ENCODE measurements around the gene UTF1.

DNA sequence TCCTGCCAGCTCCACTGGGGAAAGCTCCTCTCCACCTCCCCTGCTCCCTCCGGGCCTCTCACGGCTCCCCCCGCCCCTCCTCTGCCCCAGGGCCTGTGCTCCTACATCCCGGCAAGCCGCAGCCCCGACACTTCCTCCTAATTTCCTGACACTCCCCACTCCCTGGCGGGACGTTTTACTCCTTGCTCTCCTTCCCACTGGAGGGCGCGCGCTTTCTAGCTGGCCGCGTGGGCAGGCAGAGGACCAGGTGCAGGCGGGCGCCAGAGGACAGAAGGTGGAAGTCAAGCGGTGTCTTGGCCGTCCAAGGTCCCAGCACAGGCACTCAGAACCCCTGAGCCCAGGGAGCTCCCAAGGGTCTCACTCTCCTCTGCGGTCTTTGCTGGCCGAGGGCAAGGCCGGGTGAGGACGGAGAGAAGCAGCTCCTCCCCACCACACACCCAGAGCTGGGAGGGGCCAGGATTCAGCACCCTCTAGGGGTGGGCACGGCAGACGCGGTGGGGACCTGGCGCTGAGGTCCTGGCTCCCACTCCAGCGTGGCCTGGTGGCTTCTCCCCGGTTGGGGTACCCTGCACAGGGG is 27.6 kb downstream of the UTF1 start:
- TF ChIP-seq, protein P1, sequence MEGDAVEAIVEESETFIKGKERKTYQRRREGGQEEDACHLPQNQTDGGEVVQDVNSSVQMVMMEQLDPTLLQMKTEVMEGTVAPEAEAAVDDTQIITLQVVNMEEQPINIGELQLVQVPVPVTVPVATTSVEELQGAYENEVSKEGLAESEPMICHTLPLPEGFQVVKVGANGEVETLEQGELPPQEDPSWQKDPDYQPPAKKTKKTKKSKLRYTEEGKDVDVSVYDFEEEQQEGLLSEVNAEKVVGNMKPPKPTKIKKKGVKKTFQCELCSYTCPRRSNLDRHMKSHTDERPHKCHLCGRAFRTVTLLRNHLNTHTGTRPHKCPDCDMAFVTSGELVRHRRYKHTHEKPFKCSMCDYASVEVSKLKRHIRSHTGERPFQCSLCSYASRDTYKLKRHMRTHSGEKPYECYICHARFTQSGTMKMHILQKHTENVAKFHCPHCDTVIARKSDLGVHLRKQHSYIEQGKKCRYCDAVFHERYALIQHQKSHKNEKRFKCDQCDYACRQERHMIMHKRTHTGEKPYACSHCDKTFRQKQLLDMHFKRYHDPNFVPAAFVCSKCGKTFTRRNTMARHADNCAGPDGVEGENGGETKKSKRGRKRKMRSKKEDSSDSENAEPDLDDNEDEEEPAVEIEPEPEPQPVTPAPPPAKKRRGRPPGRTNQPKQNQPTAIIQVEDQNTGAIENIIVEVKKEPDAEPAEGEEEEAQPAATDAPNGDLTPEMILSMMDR (IDR thresholded peaks at IDR 0.05; ENCODE audit: low read depth, low read length, poor library complexity, severe bottlenecking), result peak; percentile 65
- no peak for TF ChIP-seq EZH2phosphoT487 (IDR thresholded peaks at IDR 0.05; ENCODE audit: borderline replicate concordance, low read length)

Data from DOHH2 (cell line).